EH (cell line): ENCODE measurements around the gene RUNDC1.
"Not testable (repeated sequence)": the region's sequence is repeated elsewhere in the genome, so short reads cannot be mapped to it uniquely, and the experiment has no call there.

Experiments used
- DNase-seq: peaks from one replicate; pipeline ENCODE4 v3.0.0-alpha.2; 2015; ENCODE audit warnings: low read depth

Gene RUNDC1

GRCh38 chr17:42980274-42980765, at the start of gene RUNDC1:
Gene RUNDC1 (plus strand): TSS chr17:42980565. CDS start chr17:42980577, 12 bp downstream.
- DNase-seq: peak; percentile 90

GRCh38 chr17:42937712-42938596, 42.4 kb upstream of the RUNDC1 start:
- DNase-seq: peak; percentile 69

- DNase-seq: no peak
Observed at GRCh38 chr17:42944211-42944610, 36.2 kb upstream of the RUNDC1 start.

GRCh38 chr17:42946812-42947211, 33.6 kb upstream of the RUNDC1 start:
- DNase-seq: no peak

- no peak for DNase-seq
Observed at GRCh38 chr17:42950044-42950783, 30.2 kb upstream of the RUNDC1 start.

- no peak for DNase-seq
Observed at GRCh38 chr17:42953669-42954068, 26.7 kb upstream of the RUNDC1 start.

GRCh38 chr17:42964161-42964932, 16.0 kb upstream of the RUNDC1 start, which contains the start of gene AARSD1:
Gene AARSD1 (minus strand): TSS chr17:42964454. CDS start chr17:42964440, 14 bp downstream.
- DNase-seq: peak; percentile 94

GRCh38 chr17:42967925-42968324, 12.4 kb upstream of the RUNDC1 start:
- no peak for DNase-seq

- no peak for DNase-seq
Observed at GRCh38 chr17:42969001-42969581, 11.3 kb upstream of the RUNDC1 start.

- DNase-seq: no peak
Observed at GRCh38 chr17:42971589-42971988, 8.8 kb upstream of the RUNDC1 start.

GRCh38 chr17:42973323-42973722, 7.0 kb upstream of the RUNDC1 start:
- not testable (repeated sequence) for DNase-seq

- DNase-seq: no peak
Observed at GRCh38 chr17:42975265-42975664, 5.1 kb upstream of the RUNDC1 start.

- not testable (repeated sequence) for DNase-seq
Observed at GRCh38 chr17:42975701-42976100, 4.7 kb upstream of the RUNDC1 start.

GRCh38 chr17:42979511-42980273, 673 bp upstream of the RUNDC1 start, which contains the start of gene PTGES3L:
Gene PTGES3L (minus strand): TSS chr17:42980080. CDS start chr17:42980053, 27 bp downstream.
- peak; percentile 88 for DNase-seq

GRCh38 chr17:42980766-42981397, 517 bp downstream of the RUNDC1 start:
- DNase-seq: peak; percentile 66

GRCh38 chr17:42982266-42982665, 1.9 kb downstream of the RUNDC1 start:
- DNase-seq: no peak

GRCh38 chr17:42985225-42985624, 4.9 kb downstream of the RUNDC1 start:
- no peak for DNase-seq

GRCh38 chr17:42989141-42989540, 8.8 kb downstream of the RUNDC1 start:
- DNase-seq: peak; percentile 70

- peak; percentile 87 for DNase-seq
Observed at GRCh38 chr17:42989726-42990652, 9.6 kb downstream of the RUNDC1 start.
